Activated CD8-positive, alpha-beta T cell treated with anti-CD3 and anti-CD28 coated beads for 36 hours (primary cell): ENCODE results near the gene NBL1. TPM values are rescaled to one million over a fixed set of nuclear protein-coding genes. Genes with fewer than 3 reads are reported as not detected.

ENCODE experiments used
- ATAC-seq: fragments of 200-7000 bp; cut with Tn5 transposase; one replicate; pipeline ENCODE4 v1.10.0; 2021; ENCODE audit warnings: mild to moderate bottlenecking, moderate library complexity
- CTCF ChIA-PET: fragments of 350-600 bp; sonication (Branson Sonifier 250); formaldehyde crosslinking; loops from one replicate; lab custom pipeline; 2021; ENCODE audit warnings: antibody characterized with exemption; lab: Charles Lee
- POLR2A ChIA-PET: fragments of 350-600 bp; sonication (Branson Sonifier 250); formaldehyde crosslinking; loops from one replicate; lab custom pipeline; 2021; ENCODE audit warnings: antibody characterized with exemption; lab: Charles Lee
- DNase-seq: peaks from one replicate; pipeline ENCODE4 v3.0.0-alpha.2; 2020
- H3K27ac Mint-ChIP-seq: one replicate; pipeline ENCODE4 v1.8.0; 2021; ENCODE audit warnings: mild to moderate bottlenecking, mixed read lengths
- H3K27me3 Mint-ChIP-seq: one replicate; pipeline ENCODE4 v1.8.0; 2021; ENCODE audit warnings: mixed read lengths
- H3K36me3 Mint-ChIP-seq: one replicate; pipeline ENCODE4 v1.8.0; 2021; ENCODE audit warnings: low read depth, mixed read lengths
- H3K4me1 Mint-ChIP-seq: one replicate; pipeline ENCODE4 v1.8.0; 2021; ENCODE audit warnings: low read depth, mixed read lengths
- H3K4me3 Mint-ChIP-seq: one replicate; pipeline ENCODE4 v1.8.0; 2021; ENCODE audit warnings: mild to moderate bottlenecking, moderate library complexity, mixed read lengths
- H3K9me3 Mint-ChIP-seq: one replicate; pipeline ENCODE4 v1.8.0; 2021; ENCODE audit warnings: mixed read lengths
- intact Hi-C: fragments of 100-400 bp; cut with micrococcal nuclease; formaldehyde crosslinking; loops from one replicate; pipeline ENCODE4 v1.10.0; 2022
- total RNA-seq, 2 experiments: library from RNA; stranded (reverse); gene quantifications; one replicate each; pipeline ENCODE4 v1.2.3, GENCODE V29; 2021
- TF ChIP-seq, protein P1 (sequence below): fragments of 200-600 bp; IDR thresholded peaks from one replicate; pipeline ENCODE4 v1.8.0; 2022; ENCODE audit warnings: antibody characterized with exemption, mild to moderate bottlenecking

The NBL1 gene
- total RNA-seq, 2 experiments from 2014 or later: 27.0 to 27.6 TPM

DNA sequence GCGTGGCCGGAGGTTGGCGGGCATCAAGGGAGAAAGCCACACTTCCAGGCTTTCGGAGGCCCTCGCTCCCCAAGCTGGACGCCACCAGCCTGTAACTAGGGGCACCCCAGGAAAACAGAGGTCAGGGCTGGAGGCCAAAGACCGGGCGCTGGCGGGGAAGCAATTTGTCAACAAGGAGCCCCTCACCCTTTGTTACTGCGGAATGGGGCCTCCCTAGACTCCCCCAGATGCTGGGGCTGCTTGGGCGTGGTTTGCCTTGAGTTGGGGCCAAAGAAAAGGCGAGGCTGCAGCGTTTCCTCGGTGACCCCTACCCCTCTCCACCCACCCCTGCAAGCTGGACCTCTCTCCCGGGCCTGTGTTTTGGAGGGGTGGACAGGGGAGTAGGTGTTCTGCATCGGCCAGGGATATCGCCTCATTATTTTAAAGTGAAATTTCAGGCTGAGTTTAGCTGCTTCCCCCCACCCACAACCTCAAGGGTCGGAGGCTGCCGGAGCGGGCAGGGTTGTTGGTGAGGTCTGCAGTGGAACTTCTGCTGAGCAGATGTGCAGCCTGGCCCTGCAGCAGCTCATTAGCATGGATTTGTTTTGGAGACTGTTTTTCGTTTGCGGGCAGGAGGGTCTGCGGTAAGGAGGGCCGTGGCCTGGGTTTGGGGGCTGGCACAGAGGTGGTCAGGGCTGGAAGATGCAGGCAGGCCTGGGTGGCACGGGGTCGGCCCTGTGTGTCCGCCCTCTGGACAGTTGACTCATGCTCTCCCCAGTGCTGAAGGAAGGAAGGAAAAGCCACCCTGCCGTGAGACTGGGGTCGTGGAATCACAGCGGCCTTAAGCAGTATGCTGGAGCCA, 1.5 kb downstream of the NBL1 start:
- DNase-seq (no peak), ATAC-seq (no peak)
- peaks cover 10% of the 10 kb centered on the region for H3K27me3 Mint-ChIP-seq
- intact Hi-C loops: loop anchor here (5.0 kb wide), 1 partner anchor 48 kb away; a partner anchor contains a TSS
- peaks cover 34% of the 10 kb centered on the region for H3K4me1 Mint-ChIP-seq
- H3K36me3 Mint-ChIP-seq: no peaks in the 10 kb centered on the region
- TF ChIP-seq, protein P1, sequence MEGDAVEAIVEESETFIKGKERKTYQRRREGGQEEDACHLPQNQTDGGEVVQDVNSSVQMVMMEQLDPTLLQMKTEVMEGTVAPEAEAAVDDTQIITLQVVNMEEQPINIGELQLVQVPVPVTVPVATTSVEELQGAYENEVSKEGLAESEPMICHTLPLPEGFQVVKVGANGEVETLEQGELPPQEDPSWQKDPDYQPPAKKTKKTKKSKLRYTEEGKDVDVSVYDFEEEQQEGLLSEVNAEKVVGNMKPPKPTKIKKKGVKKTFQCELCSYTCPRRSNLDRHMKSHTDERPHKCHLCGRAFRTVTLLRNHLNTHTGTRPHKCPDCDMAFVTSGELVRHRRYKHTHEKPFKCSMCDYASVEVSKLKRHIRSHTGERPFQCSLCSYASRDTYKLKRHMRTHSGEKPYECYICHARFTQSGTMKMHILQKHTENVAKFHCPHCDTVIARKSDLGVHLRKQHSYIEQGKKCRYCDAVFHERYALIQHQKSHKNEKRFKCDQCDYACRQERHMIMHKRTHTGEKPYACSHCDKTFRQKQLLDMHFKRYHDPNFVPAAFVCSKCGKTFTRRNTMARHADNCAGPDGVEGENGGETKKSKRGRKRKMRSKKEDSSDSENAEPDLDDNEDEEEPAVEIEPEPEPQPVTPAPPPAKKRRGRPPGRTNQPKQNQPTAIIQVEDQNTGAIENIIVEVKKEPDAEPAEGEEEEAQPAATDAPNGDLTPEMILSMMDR: no peak
- ChIA-PET POLR2A (interaction anchor here (2.2 kb wide), 1 partner anchor 16 kb away, joined by 6 read pairs; no protein-coding TSS in a partner anchor), CTCF (interaction anchor here (0.9 to 3.2 kb wide), 3 partner anchors 9 to 59 kb away, joined by 3 to 23 read pairs (median 4); no protein-coding TSS in a partner anchor)
- peak overlapping the region; percentile 83 for H3K4me3 Mint-ChIP-seq
- H3K9me3 Mint-ChIP-seq: no peaks in the 10 kb centered on the region
- H3K27ac Mint-ChIP-seq: no peak overlapping the region

DNA sequence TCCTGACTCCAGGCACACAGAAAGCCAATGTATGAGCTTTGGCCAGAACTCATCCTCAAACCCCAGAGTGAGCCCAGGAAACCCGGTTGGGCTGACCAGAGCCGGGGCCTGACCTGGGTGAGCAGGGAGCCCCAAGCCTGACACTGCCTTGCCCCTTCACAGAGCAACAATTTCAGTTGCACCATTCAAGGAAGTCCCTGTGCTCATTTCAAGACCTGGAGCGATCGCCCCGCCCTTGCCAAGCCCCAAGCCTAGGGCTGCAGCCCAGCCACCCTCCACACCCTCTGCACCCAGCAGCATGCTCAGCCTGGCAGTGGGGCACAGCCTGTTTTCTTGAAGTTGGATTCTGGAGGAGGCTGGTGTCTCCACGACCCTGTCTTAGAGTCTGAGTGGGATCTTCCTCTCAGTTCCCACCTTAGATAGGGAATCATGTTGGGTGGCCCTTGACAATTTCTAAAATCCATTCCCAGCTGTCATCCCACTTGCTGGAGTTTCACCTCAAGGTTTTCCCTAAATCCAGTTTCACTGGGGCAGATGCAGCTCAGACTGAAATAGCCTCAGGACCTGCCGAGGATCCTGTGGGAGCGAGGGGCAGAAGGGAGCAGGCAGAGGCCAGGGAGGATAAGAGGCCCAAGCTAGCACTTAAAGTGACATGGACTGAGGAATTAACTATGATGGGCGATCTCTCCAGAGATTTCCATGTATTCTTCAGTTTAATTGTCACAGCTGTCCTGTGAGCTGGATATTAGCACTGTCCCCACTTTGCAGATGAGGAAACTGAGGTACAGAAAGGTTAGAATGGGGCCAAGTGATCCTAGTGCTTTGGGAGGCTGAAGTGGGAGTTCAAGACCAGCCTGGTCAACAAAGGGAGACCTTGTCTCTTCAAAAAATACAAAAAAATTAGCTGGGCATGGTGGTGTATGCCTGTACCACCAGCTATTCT, 2.5 kb downstream of the NBL1 start:
- Mint-ChIP-seq H3K4me3 (peak overlapping the region; percentile 9), H3K27me3 (peaks cover 10% of the 10 kb centered on the region), H3K9me3 (no peaks in the 10 kb centered on the region), H3K36me3 (no peaks in the 10 kb centered on the region), H3K4me1 (peaks cover 34% of the 10 kb centered on the region), H3K27ac (no peak overlapping the region)
- TF ChIP-seq, protein P1: no peak
- intact Hi-C loops: loop anchor here (5.0 kb wide), 1 partner anchor 49 kb away; a partner anchor contains a TSS
- DNase-seq (peak; percentile 31), ATAC-seq (no peak)
- ChIA-PET CTCF (interaction anchor here (0.9 to 3.2 kb wide), 7 partner anchors 13 to 256 kb away, joined by 3 to 23 read pairs (median 4); no protein-coding TSS in a partner anchor), POLR2A (interaction anchor here (0.9 to 2.2 kb wide), 4 partner anchors 10 to 47 kb away, joined by 3 to 6 read pairs (median 4); no protein-coding TSS in a partner anchor)

DNA sequence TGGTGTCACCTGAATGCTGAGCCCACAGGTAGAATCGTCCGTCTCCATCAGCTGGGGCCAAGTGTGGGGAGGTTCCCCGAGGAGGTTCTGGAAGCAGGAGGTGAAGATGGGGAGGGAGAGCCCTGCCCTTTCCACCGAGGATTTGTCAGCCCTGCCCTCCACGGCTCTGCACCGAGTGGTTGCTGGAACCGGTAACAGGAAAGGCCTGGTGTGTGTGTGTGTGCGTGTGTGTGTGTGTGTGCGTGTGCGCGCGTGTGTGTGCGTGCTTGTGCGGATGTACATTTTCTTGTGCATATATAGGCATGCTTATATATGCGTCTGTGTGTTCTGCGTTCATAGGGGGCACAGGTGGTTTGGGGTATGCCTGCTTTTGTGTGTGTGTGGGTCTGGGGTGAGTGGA, 3.5 kb downstream of the NBL1 start:
- intact Hi-C loops: loop anchor here (5.0 kb wide), 1 partner anchor 50 kb away; a partner anchor contains a TSS
- H3K36me3 Mint-ChIP-seq: no peaks in the 10 kb centered on the region
- peaks cover 9% of the 10 kb centered on the region for H3K27me3 Mint-ChIP-seq
- ChIA-PET CTCF (interaction anchor here (1.1 to 3.2 kb wide), 7 partner anchors 12 to 273 kb away, joined by 3 to 23 read pairs (median 4); no protein-coding TSS in a partner anchor), POLR2A (interaction anchor here (0.9 to 1.4 kb wide), 3 partner anchors 9 to 48 kb away, joined by 3 to 6 read pairs (median 3); no protein-coding TSS in a partner anchor)
- H3K27ac Mint-ChIP-seq: no peak overlapping the region
- TF ChIP-seq, protein P1: no peak
- H3K9me3 Mint-ChIP-seq: no peaks in the 10 kb centered on the region
- peaks cover 34% of the 10 kb centered on the region for H3K4me1 Mint-ChIP-seq
- ATAC-seq (no peak), DNase-seq (peak; percentile 67)
- H3K4me3 Mint-ChIP-seq: no peak overlapping the region

DNA sequence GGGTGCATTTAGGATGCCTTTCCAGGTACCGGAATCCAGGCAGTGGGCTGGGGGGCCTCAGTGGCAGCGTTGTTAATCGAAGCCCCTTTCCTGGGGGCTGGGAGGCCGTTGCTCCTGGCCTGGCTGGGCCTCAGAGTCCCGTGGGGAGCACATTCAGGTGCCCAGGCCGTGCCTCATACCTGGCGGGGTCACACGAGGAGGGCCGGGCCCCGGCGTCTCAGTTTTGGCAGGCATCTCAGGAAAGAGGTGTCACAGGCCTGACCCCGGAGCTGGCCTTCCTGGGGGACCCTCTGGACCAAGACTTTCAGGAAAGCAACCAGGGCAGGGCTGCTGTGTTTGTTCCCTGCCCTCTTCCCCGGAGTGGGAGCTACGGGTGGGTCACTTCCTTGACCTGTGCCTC, 4.1 kb downstream of the NBL1 start:
- POLR2A ChIA-PET: no interaction called here
- TF ChIP-seq, protein P1: no peak
- DNase-seq: no peak
- H3K4me1 Mint-ChIP-seq: peaks cover 30% of the 10 kb centered on the region
- no peak overlapping the region for H3K4me3 Mint-ChIP-seq
- intact Hi-C loops: loop anchor here (5.0 kb wide), 1 partner anchor 51 kb away; a partner anchor contains a TSS
- H3K9me3 Mint-ChIP-seq: no peaks in the 10 kb centered on the region
- peaks cover 3% of the 10 kb centered on the region for H3K27me3 Mint-ChIP-seq
- H3K27ac Mint-ChIP-seq: no peak overlapping the region
- CTCF ChIA-PET: interaction anchor here (0.7 to 2.0 kb wide), 5 partner anchors 12 to 273 kb away, joined by 3 to 8 read pairs (median 3); no protein-coding TSS in a partner anchor
- ATAC-seq: no peak
- H3K36me3 Mint-ChIP-seq: no peaks in the 10 kb centered on the region
